Prostate gland (tissue), 2 donors: Measurements from ENCODE around the gene COPB1. TPM values are rescaled to one million over a fixed set of nuclear protein-coding genes. Genes with fewer than 3 reads are reported as not detected.
A peak's percentile ranks its signal among the peaks of the same experiment; 100 is the strongest.

Source experiments
- DNase-seq: peaks from one replicate; pipeline ENCODE4 v3.0.0-alpha.2; 2019; ENCODE audit warnings: low spot score
- H3K27ac ChIP-seq, 2 donors: fragments of 200-600 bp; sonication (generic); 2 replicates each; pipeline ENCODE4 v1.5.1; 2017 to 2019
- H3K27me3 ChIP-seq: fragments of 200-600 bp; sonication (generic); replicated peaks from 2 replicates; pipeline ENCODE4 v1.5.1; 2019; ENCODE audit not compliant: insufficient read depth
- H3K36me3 ChIP-seq, 2 donors: fragments of 200-600 bp; sonication (generic); 1 replicate in 1 of 2; 2 replicates in 1 of 2; pipeline versions ENCODE4 v1.5.1 to v1.8.1; 2017 to 2019
- H3K4me1 ChIP-seq: fragments of 200-600 bp; sonication (generic); replicated peaks from 2 replicates; pipeline ENCODE4 v1.5.1; 2019
- H3K4me3 ChIP-seq, 2 donors: fragments of 200-600 bp; sonication (generic); 2 replicates each; pipeline ENCODE4 v1.5.1; 2017 to 2019
- H3K9me3 ChIP-seq: fragments of 200-600 bp; sonication (generic); 2 replicates; pipeline ENCODE4 v1.5.1; 2017
- POLR2A ChIP-seq: fragments of 450-650 bp; IDR thresholded peaks from one replicate; pipeline ENCODE4 v1.6.1; 2016; ENCODE audit warnings: antibody characterized with exemption, mild to moderate bottlenecking
- POLR2AphosphoS5 ChIP-seq: sonication (generic); formaldehyde crosslinking; IDR thresholded peaks from one replicate; pipeline ENCODE4 v1.6.1; 2017; ENCODE audit warnings: antibody characterized with exemption
- WGBS: methylation state at CpG from one replicate; pipeline ENCODE4 v1.1.5; 2018; 5-methylcytosine and 5-hydroxymethylcytosine counted together
- intact Hi-C: fragments of 100-400 bp; cut with DNase I; formaldehyde crosslinking; loops from one replicate; pipeline ENCODE4 v1.14.2; 2022
- total RNA-seq, 2 donors: library from RNA; depleted of rRNA; stranded (reverse); fragments of >200 nt; gene quantifications; one replicate each; pipeline ENCODE4 v1.1.0, GENCODE V29; 2016
- TF ChIP-seq, protein P1 (sequence below), 4 experiments: fragments of 200-600 bp in 2 of 4; fragments of 450-650 bp in 2 of 4; sonication (generic) in 2 of 4; IDR thresholded peaks; 1 replicate in 3 of 4; 2 replicates in 1 of 4; pipeline ENCODE4 v1.5.1; 2016 to 2019; ENCODE audit warnings: antibody characterized with exemption in 4 of 4, mild to moderate bottlenecking in 2 of 4, moderate library complexity in 2 of 4

Gene COPB1
- total RNA-seq, 2 donors from 2014 or later: 77.7 to 145 TPM

DNA sequence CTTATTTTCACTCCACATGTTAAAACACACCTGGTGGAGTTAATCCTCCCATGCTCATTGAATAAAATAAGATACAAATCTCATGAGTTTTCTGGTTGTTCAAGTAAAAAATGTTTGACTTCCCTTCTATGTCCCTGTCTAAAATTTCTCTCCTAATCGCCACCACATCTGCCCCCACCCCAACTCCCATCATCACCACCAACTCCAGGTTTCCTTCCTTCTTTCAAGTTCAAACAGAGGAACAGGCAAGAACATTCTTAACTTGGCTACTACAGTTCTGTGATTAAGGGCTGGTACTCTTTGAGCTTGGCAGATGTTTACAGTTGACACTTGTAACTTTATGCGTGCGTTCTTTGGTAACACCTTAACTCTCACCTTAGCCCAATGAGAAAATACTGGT lies 29.7 kb upstream of the COPB1 start:
- no peaks in the 10 kb centered on the region for H3K4me1 ChIP-seq
- no peak for DNase-seq
- WGBS: 62% methylated on average over 3 of the region's 3 CpGs
- no peak overlapping the region for H3K27ac ChIP-seq
- intact Hi-C loops: no loop called here
- H3K27me3 ChIP-seq: no peaks in the 10 kb centered on the region
- no peaks in the 10 kb centered on the region for H3K9me3 ChIP-seq
- TF ChIP-seq, protein P1, sequence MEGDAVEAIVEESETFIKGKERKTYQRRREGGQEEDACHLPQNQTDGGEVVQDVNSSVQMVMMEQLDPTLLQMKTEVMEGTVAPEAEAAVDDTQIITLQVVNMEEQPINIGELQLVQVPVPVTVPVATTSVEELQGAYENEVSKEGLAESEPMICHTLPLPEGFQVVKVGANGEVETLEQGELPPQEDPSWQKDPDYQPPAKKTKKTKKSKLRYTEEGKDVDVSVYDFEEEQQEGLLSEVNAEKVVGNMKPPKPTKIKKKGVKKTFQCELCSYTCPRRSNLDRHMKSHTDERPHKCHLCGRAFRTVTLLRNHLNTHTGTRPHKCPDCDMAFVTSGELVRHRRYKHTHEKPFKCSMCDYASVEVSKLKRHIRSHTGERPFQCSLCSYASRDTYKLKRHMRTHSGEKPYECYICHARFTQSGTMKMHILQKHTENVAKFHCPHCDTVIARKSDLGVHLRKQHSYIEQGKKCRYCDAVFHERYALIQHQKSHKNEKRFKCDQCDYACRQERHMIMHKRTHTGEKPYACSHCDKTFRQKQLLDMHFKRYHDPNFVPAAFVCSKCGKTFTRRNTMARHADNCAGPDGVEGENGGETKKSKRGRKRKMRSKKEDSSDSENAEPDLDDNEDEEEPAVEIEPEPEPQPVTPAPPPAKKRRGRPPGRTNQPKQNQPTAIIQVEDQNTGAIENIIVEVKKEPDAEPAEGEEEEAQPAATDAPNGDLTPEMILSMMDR (IDR thresholded peaks at IDR 0.05): no peak
- TF ChIP-seq POLR2AphosphoS5 (no peak), POLR2A (no peak)
- H3K4me3 ChIP-seq: no peak overlapping the region
- no peaks in the 10 kb centered on the region for H3K36me3 ChIP-seq

DNA sequence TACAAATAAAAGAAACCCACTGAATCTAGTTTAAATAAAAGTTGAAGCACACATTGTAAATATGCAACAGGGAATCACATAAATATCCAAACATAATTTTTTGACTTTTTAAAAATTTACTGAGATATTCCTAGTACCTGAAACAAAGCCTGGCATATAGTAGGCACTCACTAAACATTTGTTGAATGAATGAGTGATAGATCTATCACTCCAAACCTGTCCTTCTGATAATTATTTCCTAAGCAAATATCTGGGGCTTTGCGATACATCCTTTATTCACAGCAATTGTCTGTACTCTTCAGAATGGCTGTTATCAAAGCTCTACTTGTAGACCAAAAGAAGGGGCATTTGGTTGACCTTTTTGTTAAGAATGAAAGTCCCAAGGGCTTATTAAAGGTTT lies 23.2 kb upstream of the COPB1 start:
- no peaks in the 10 kb centered on the region for H3K27me3 ChIP-seq
- DNase-seq: no peak
- H3K4me3 ChIP-seq: no peak overlapping the region
- intact Hi-C loops: no loop called here
- H3K27ac ChIP-seq: no peak overlapping the region
- TF ChIP-seq POLR2AphosphoS5 (no peak), POLR2A (no peak)
- TF ChIP-seq, protein P1 (IDR thresholded peaks at IDR 0.05): no peak
- H3K9me3 ChIP-seq: no peaks in the 10 kb centered on the region
- H3K4me1 ChIP-seq: no peaks in the 10 kb centered on the region
- no peaks in the 10 kb centered on the region for H3K36me3 ChIP-seq
- 100% methylated on average over 1 of the region's 1 CpG for WGBS

DNA sequence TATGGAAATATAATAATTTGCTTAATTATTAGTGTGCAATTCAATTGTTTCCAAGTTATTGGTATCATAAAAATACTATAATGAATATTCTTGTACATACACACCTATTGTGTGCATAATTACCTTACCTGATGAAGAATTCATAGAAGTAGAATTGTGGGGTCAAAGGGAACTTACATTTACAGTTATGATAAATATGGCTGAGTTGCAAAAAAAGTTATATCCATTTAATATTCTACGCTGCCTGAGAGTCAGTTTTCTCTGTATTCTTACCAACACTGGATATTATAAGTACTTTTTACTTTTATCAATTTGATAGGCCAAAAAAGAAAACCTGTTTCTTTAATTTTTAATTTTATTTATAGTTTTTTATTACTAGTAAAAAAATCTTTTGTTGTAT lies 22.6 kb upstream of the COPB1 start:
- H3K27me3 ChIP-seq: no peaks in the 10 kb centered on the region
- H3K4me1 ChIP-seq: no peaks in the 10 kb centered on the region
- 93% methylated on average over 1 of the region's 1 CpG for WGBS
- intact Hi-C loops: no loop called here
- TF ChIP-seq POLR2A (no peak), POLR2AphosphoS5 (no peak)
- TF ChIP-seq, protein P1 (IDR thresholded peaks at IDR 0.05): no peak
- H3K9me3 ChIP-seq: no peaks in the 10 kb centered on the region
- no peak overlapping the region for H3K27ac ChIP-seq
- no peaks in the 10 kb centered on the region for H3K36me3 ChIP-seq
- H3K4me3 ChIP-seq: no peak overlapping the region
- no peak for DNase-seq

DNA sequence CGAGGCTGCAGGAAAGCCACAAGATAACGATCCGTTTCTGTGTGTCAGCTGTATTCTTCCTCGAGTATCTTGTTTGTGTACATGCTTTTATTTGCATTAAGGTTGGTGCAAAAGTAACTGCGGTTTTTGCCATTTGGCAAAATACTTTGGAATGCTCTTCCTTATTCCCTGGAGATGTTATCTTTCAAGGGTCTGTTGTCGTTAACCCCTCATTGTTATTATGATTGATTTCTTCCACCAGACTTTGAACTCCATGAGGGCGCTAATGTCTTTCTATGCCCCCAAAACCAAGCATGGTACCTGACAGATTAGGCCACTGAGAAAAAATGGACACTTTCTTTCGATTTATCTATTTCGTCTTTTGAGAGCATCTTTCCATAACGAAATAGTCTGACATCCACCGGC lies 21.1 kb upstream of the COPB1 start:
- H3K4me3 ChIP-seq: peak overlapping the region; percentile 67 to 70
- intact Hi-C loops: no loop called here
- no peaks in the 10 kb centered on the region for H3K36me3 ChIP-seq
- DNase-seq: no peak
- TF ChIP-seq POLR2A (no peak), POLR2AphosphoS5 (no peak)
- TF ChIP-seq, protein P1 (IDR thresholded peaks at IDR 0.05): no peak
- no peaks in the 10 kb centered on the region for H3K27me3 ChIP-seq
- no peaks in the 10 kb centered on the region for H3K4me1 ChIP-seq
- 21% methylated on average over 11 of the region's 11 CpGs for WGBS
- peak overlapping the region; percentile 83 to 85 for H3K27ac ChIP-seq
- H3K9me3 ChIP-seq: no peaks in the 10 kb centered on the region

DNA sequence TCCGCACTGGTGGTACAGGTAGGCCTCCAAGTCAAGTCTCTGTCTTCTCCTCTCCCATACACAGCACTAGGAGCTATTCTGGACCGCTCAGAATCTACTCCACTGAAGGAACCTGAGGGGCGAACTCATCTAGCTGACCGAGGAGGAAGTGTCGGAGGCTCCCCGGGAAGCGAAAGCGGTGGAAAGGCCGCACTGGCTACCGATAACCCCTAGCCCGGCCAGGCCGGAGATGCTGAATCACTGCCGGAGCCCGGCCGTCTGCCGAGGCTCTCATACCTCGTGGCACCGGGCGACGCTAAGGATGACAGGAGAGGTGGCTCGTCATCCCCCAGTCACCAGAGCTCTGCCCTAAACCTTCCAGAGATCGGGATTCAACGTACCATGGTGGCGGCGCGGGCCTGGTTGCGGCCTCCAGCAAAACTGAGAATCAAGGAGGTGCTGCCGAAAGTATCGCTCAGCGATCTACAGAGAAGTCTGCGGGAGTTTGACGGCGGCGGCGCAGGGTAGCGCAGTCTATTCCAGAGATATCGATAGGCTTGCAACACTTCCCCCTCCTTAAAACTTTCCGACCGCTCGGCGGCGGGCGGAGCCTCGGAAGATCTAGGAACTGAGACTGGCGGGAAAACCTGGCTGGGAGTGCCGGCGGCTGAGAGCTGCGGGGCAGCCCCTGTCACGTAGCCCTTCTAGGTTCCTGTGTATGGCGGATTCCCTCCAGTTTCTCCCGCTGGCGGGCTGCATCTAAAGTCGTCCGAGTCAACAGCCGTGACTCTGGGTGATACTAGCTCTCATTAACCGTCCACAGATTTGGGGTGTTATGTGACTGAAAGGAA lies 20.5 kb upstream of the COPB1 start, which contains the start of gene PSMA1:
Gene PSMA1 (minus strand): TSS at position 470 of the 830 bp plus-strand sequence. CDS start 87 bp downstream, at position 383.
- intact Hi-C loops: no loop called here
- peak within 1 kb of the TSS; percentile 83 to 85 for H3K27ac ChIP-seq
- TF ChIP-seq POLR2AphosphoS5 (peak; percentile 96), POLR2A (peak; percentile 82)
- TF ChIP-seq, protein P1 (IDR thresholded peaks at IDR 0.05): peak; percentile 36 to 89 (median 60)
- WGBS: under 1% methylated on average over 55 of the region's 56 CpGs
- peak within 1 kb of the TSS; percentile 67 to 70 for H3K4me3 ChIP-seq
- no peaks in the 10 kb centered on the region for H3K27me3 ChIP-seq
- peak; percentile 94 for DNase-seq
- no peaks in the 10 kb centered on the region for H3K4me1 ChIP-seq
- H3K9me3 ChIP-seq: no peaks in the 10 kb centered on the region
- no peaks in the 10 kb centered on the region for H3K36me3 ChIP-seq
